Fibroblast of pulmonary artery (primary cell): ENCODE data around the gene AFMID.
"Not testable (repeated sequence)": the region's sequence is repeated elsewhere in the genome, so short reads cannot be mapped to it uniquely, and the experiment has no call there.

Source experiments
- DNase-seq: peaks from one replicate; pipeline ENCODE4 v3.0.0-alpha.2; 2010; ENCODE audit warnings: low read depth
- H3K4me3 ChIP-seq: replicated peaks from 2 replicates; pipeline ENCODE4 v1.5.1; 2011; ENCODE audit warnings: low read depth, mild to moderate bottlenecking, control low read depth, low read length, moderate library complexity
- CTCF ChIP-seq: IDR thresholded peaks from 2 replicates; pipeline ENCODE4 v1.5.1; 2011; ENCODE audit warnings: mild to moderate bottlenecking, control low read depth, low read length, inconsistent platforms; ENCODE audit errors: missing control alignments

Gene AFMID

DNA sequence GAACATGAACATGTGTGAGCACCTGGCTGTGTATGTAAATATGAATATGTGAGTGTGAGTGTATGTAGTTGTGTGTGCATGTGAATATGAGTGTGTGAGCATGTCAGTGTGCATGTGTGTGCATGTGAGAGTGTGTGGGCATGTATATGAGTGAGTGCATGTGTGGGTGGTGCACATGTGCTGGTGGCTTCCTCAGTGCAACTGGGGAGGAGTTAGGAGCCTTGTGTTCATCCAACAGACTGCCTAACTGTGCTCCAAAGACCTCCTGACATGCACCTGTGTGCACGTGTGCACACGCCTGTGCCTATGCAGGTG lies 45.7 kb downstream of the AFMID start:
- no peak for DNase-seq
- TF ChIP-seq CTCF: no peak
- H3K4me3 ChIP-seq: no peak overlapping the region

DNA sequence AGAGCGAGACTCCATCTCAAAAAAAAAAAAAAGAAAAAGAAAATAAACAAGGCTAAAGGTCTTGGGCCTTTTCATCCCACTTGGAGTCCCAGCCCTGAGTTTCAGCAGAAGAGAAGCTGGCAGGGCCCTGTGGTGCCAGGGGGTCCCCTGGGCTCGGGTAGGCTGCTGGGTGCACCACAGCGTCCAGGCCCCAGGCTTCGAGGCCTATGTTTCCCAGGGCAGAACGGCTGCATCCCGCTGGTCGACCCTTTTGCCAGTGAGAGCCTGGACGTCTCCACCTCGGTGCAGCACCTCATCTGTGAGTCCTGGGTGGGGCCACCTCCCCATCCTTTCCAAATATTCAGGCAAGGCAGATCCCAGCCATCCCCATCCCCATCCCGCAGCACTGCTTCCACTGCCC lies 46.5 kb downstream of the AFMID start:
- no peak for DNase-seq
- TF ChIP-seq CTCF: no peak
- H3K4me3 ChIP-seq: no peak overlapping the region

DNA sequence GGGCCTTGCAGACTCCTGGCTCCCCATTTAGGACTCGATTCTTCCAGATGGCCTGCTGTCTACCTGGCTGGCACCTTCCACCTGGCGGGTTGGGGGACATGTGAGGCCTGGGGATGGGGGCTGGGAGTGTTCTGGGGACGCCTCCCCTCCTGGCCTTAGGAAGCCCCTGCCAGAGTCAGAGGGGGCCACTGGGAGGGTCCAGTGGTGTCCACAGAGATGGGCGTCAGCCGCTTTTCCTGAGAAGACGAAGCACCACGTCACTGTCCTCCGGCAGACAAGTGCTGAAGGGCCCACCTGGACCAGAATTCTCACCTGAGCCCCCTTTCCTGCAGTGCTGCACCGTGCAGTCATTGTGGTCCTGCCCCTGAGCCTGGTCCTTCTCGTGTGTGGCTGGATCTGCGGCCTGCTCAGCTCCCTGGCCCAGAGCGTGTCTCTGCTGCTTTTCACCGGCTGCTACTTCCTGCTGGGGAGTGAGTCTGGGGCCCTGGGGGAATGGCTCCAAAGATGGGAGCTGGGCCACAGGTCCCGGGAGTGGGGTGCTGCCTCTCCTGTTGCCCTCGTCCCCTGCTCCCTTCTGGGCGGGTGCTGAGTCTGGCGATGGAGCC lies 47.2 kb downstream of the AFMID start:
- no peak for TF ChIP-seq CTCF
- no peak for DNase-seq
- no peak overlapping the region for H3K4me3 ChIP-seq

GRCh38 chr17:78235022-78235421 lies 47.9 kb downstream of the AFMID start:
- peak; percentile 75 for DNase-seq
- not testable (repeated sequence) for H3K4me3 ChIP-seq

GRCh38 chr17:78235885-78236284 lies 48.7 kb downstream of the AFMID start:
- DNase-seq: no peak
- no peak for TF ChIP-seq CTCF
- no peak overlapping the region for H3K4me3 ChIP-seq

DNA sequence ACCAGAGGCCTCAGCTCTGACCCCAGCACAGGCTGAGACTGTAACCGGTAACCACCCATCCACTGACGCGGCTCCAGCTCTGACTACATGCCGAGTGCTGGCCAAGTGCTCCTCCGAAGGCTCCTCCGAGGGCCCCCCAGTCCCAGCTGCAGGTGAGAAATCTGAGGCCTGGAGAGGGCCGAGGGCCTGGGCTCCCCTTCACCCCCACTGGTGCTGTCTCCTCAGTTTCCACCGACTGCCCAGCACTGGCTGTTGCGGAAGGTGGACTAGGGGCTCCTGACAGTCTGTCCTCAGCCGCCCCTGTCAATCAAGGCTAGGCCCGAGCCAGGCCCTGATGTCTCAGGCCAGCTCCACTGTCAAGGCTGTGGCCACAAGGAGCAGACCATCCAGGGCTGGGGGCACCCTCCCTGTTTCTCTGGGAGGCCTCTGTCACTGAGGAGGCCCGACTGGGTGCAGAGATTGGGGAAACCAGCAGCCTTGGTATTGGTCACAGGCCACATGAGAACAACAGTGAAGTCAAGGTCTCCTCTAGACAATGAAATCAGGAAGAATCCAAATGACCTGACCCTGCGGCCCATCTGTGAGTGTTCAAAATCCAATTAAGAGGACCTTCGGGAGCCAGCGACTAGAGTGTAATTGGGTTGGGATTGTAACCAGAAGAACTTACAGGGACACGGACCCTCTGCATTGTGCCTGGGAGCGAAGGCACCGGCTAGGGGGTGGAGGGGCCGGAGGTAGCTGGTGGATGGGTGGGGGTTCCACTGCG lies 49.4 kb downstream of the AFMID start:
- no peak overlapping the region for H3K4me3 ChIP-seq
- TF ChIP-seq CTCF: no peak
- DNase-seq: no peak

DNA sequence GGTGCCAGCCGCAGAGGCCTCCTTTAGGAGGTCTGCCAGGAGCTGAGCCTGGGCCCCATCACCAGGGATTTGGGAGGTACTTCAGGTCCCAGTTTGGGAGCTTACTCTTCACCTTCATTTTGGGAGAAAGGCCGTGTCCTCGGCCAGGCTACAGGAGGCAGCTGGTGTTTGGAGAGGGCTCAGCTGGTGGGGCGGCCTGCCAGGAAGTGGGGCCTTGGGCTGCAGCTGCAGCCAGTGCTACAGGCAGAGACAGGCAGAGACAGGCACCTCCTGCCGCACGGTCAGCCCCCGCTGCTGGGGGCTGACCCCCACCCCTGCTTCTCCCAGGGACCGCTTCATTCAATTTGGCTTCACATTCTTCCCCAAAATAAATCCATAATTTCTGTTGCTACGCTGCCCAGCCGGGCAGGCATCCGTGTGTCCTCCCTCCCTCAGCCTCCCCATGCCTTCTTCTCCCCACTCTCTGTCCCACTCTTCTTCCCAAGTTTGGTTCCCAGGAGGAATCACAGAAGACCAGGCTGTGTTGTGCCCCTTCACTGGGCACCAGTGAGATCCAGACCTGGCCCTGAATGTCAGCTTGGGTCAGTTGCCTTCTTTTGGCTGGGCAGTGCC lies 50.3 kb downstream of the AFMID start:
- no peak overlapping the region for H3K4me3 ChIP-seq
- no peak for TF ChIP-seq CTCF
- no peak for DNase-seq
